GM06990 (cell line): Measurements from ENCODE around the gene AHRR.
"Not testable (repeated sequence)": the region's sequence is repeated elsewhere in the genome, so short reads cannot be mapped to it uniquely, and the experiment has no call there.

Experiments
- DNase-seq: peaks from one replicate; pipeline ENCODE4 v3.0.0-alpha.2; 2011; ENCODE audit not compliant: insufficient read length; ENCODE audit errors: extremely low read depth
- H3K27me3 ChIP-seq: replicated peaks from 2 replicates; pipeline ENCODE4 v1.6.0; 2011; ENCODE audit warnings: low read length; ENCODE audit not compliant: control insufficient read depth, insufficient read depth
- H3K36me3 ChIP-seq: 2 replicates; pipeline ENCODE4 v1.5.1; 2011; ENCODE audit warnings: low read length; ENCODE audit not compliant: control insufficient read depth, insufficient read depth
- H3K4me3 ChIP-seq: replicated peaks from 2 replicates; pipeline ENCODE4 v1.5.1; 2011; ENCODE audit warnings: low read depth, mild to moderate bottlenecking, control low read depth, low read length
- CTCF ChIP-seq: IDR thresholded peaks from 2 replicates; pipeline ENCODE4 v1.5.1; 2011; ENCODE audit warnings: low read length, control low read depth, mild to moderate bottlenecking, inconsistent platforms; ENCODE audit not compliant: insufficient read depth, poor library complexity, severe bottlenecking

Gene AHRR

DNA sequence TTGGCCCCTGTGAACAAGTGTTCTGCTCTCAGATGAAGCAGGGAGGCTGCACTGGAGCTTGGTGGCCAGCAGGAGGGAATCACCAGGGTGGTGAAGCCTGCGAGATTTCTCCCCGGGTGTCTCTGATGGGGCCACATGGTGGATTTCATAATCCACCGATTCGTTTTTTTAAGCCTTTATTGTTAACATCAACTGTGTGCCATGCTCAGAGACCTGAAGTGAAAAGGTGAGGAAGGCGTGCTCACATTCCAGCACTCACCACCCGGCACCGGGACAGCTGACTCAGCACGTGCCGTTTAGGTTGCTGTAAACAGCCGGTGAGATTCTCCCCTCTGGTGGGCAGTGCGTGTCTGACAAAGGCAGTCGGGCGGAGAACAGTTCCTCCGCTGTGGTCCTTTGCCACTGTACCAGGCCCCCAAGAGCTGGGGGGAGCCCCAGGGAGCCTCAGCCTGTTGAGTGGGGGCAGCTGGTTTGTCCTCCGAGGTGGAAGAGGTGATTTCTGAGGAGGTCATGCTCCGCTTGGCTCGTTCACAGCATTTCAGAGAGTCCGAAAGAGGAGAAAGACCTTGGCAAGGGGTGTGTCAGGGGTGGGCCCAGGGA lies 12.7 kb upstream of the AHRR start:
- H3K27me3 ChIP-seq: no peaks in the 10 kb centered on the region
- H3K36me3 ChIP-seq: peaks cover 29% of the 10 kb centered on the region
- no peak for DNase-seq
- no peak for TF ChIP-seq CTCF
- H3K4me3 ChIP-seq: no peak overlapping the region

DNA sequence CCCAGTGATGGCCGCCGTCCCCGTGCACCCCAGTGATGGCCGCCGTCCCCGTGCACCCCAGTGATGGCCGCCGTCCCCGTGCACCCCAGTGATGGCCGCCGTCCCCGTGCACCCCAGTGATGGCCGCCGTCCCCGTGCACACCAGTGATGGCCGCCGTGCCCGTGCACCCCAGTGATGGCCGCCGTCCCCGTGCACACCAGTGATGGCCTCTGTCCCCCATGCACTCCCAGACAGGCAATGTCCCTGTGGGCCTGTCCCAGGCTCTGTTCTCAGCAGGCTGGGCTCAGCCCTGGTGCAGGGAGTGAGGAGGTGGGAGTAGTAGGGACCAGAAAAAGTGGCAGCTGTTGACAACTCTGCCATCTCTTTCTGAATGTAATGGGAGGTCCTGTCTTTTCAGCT lies 11.7 kb upstream of the AHRR start:
- not testable (repeated sequence) for H3K4me3 ChIP-seq, DNase-seq, H3K27me3 ChIP-seq
- peaks cover 32% of the 10 kb centered on the region for H3K36me3 ChIP-seq

GRCh38 chr5:310516-310915 lies 11.0 kb upstream of the AHRR start:
- H3K4me3 ChIP-seq: no peak overlapping the region
- TF ChIP-seq CTCF: no peak
- DNase-seq: no peak
- H3K27me3 ChIP-seq: no peaks in the 10 kb centered on the region
- peaks cover 28% of the 10 kb centered on the region for H3K36me3 ChIP-seq

- no peak for DNase-seq
- peaks cover 28% of the 10 kb centered on the region for H3K36me3 ChIP-seq
- no peak overlapping the region for H3K4me3 ChIP-seq
- H3K27me3 ChIP-seq: no peaks in the 10 kb centered on the region
- no peak for TF ChIP-seq CTCF
Observed at GRCh38 chr5:310941-311434, 10.5 kb upstream of the AHRR start.

- Histone ChIP-seq H3K4me3 (no peak overlapping the region), H3K36me3 (peaks cover 25% of the 10 kb centered on the region), H3K27me3 (no peaks in the 10 kb centered on the region)
- DNase-seq: no peak
- no peak for TF ChIP-seq CTCF
Observed at GRCh38 chr5:311963-312362, 9.6 kb upstream of the AHRR start.

DNA sequence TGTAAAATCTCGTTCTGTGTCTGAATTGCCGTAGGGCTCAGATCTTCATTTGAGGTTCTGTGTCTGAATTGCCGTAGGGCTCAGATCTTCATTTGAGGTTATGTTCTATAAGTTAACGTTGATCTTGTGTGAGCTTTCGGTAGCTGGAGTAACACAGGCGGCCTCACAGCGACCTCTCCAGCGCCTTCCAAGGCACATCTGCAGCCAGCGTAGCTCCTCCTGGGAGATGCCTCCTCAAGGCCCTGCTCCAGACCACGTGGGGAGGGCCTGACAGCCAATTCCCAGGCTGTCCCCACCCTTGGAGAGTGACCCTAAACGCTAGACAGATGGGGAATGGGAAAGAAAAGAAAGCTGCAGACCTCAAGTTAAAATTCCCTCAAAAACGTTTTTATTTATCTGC lies 8.7 kb upstream of the AHRR start:
- Histone ChIP-seq H3K4me3 (no peak overlapping the region), H3K27me3 (no peaks in the 10 kb centered on the region), H3K36me3 (peaks cover 19% of the 10 kb centered on the region)
- no peak for DNase-seq
- TF ChIP-seq CTCF: no peak
